Putamen (tissue), 1 donor: ENCODE measurements around the gene KNDC1.

Experiments
- DNase-seq: peaks from one replicate; pipeline ENCODE4 v3.0.0-alpha.2; 2016; ENCODE audit warnings: low spot score

The KNDC1 gene

GRCh38 chr10:133242611-133243356 lies 82.8 kb downstream of the KNDC1 start:
- DNase-seq: no peak

- DNase-seq: no peak
Observed at GRCh38 chr10:133243593-133243992, 83.6 kb downstream of the KNDC1 start.

- no peak for DNase-seq
Observed at GRCh38 chr10:133245439-133246235, 85.6 kb downstream of the KNDC1 start.

GRCh38 chr10:133246236-133246626 lies 86.2 kb downstream of the KNDC1 start:
- DNase-seq: no peak

- DNase-seq: no peak
Observed at GRCh38 chr10:133247681-133248333, 87.8 kb downstream of the KNDC1 start.

GRCh38 chr10:133248334-133248715 lies 88.3 kb downstream of the KNDC1 start:
- DNase-seq: no peak

- DNase-seq: no peak
Observed at GRCh38 chr10:133249094-133249780, 89.2 kb downstream of the KNDC1 start.

- DNase-seq: no peak
Observed at GRCh38 chr10:133249975-133250754, 90.1 kb downstream of the KNDC1 start.

GRCh38 chr10:133251388-133252222 lies 91.6 kb downstream of the KNDC1 start:
- DNase-seq: no peak

GRCh38 chr10:133252223-133252552 lies 92.2 kb downstream of the KNDC1 start:
- DNase-seq: no peak

GRCh38 chr10:133253361-133253955 lies 93.4 kb downstream of the KNDC1 start:
- DNase-seq: no peak

GRCh38 chr10:133254421-133255120 lies 94.6 kb downstream of the KNDC1 start:
- DNase-seq: no peak

GRCh38 chr10:133255323-133255722 lies 95.3 kb downstream of the KNDC1 start:
- DNase-seq: no peak

GRCh38 chr10:133257489-133258065 lies 97.6 kb downstream of the KNDC1 start:
- no peak for DNase-seq

GRCh38 chr10:133258066-133258817 lies 98.2 kb downstream of the KNDC1 start:
- DNase-seq: no peak

- DNase-seq: peak; percentile 34
Observed at GRCh38 chr10:133258818-133259601, 99.0 kb downstream of the KNDC1 start.

- DNase-seq: no peak
Observed at GRCh38 chr10:133259602-133259989, 99.6 kb downstream of the KNDC1 start.
